22Rv1 (cell line): Measurements from ENCODE around the gene LRRC10B.

Experiments used
- ZFX ChIP-seq: fragments of 450-650 bp; IDR thresholded peaks from 2 replicates; pipeline ENCODE4 v1.6.1; 2017; ENCODE audit warnings: antibody characterized with exemption, borderline replicate concordance
- TF ChIP-seq, protein P1 (sequence below): fragments of 450-650 bp; IDR thresholded peaks from 2 replicates; pipeline ENCODE4 v1.5.1; 2017; ENCODE audit warnings: mild to moderate bottlenecking

DNA sequence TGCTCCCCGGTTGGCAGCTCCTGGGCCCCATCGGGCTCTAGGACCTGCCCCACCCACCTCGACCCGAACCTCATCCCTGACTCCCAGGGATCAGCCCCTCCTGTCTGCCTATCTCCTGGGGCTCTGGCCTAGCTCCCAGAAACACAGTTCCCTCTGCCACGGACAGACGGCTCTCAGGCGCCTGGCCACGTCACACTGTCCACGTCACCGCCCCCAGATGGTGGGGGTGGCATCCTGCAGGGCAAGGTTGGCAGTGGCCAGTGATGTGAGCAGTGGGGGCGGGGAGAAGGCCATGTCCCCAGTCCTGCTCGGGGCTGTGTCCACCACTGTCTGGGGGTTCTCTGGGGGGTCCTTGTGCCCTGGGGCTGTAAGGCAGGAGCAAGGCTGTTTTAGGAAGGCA is 43.1 kb downstream of the LRRC10B start:
- TF ChIP-seq, protein P1, sequence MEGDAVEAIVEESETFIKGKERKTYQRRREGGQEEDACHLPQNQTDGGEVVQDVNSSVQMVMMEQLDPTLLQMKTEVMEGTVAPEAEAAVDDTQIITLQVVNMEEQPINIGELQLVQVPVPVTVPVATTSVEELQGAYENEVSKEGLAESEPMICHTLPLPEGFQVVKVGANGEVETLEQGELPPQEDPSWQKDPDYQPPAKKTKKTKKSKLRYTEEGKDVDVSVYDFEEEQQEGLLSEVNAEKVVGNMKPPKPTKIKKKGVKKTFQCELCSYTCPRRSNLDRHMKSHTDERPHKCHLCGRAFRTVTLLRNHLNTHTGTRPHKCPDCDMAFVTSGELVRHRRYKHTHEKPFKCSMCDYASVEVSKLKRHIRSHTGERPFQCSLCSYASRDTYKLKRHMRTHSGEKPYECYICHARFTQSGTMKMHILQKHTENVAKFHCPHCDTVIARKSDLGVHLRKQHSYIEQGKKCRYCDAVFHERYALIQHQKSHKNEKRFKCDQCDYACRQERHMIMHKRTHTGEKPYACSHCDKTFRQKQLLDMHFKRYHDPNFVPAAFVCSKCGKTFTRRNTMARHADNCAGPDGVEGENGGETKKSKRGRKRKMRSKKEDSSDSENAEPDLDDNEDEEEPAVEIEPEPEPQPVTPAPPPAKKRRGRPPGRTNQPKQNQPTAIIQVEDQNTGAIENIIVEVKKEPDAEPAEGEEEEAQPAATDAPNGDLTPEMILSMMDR = no peak
- TF ChIP-seq ZFX = no peak
